Umbilical cord (tissue), 2 donors: ENCODE data around the gene KMT2C. TPM values are rescaled to one million over a fixed set of nuclear protein-coding genes. Genes with fewer than 3 reads are reported as not detected.
A peak's percentile ranks its signal among the peaks of the same experiment; 100 is the strongest.

Source experiments
- DNase-seq: peaks from one replicate; pipeline ENCODE4 v3.0.0-alpha.2; 2015; ENCODE audit warnings: low spot score
- total RNA-seq: library from RNA; depleted of rRNA; stranded (reverse); fragments of >200 nt; gene quantifications from one replicate; pipeline ENCODE4 v1.2.3, GENCODE V29; 2014; ENCODE audit warnings: low replicate concordance; ENCODE audit not compliant: insufficient read depth

KMT2C gene
- total RNA-seq, 1 donor from 2014 or later: 66.7 TPM

GRCh38 chr7:152203095-152203494, 232.7 kb downstream of the KMT2C start:
- no peak for DNase-seq

GRCh38 chr7:152202056-152202455, 233.7 kb downstream of the KMT2C start:
- DNase-seq: no peak

- no peak for DNase-seq
Measured at GRCh38 chr7:152200395-152200794, 235.4 kb downstream of the KMT2C start.

GRCh38 chr7:152196391-152196790, 239.4 kb downstream of the KMT2C start:
- no peak for DNase-seq

- no peak for DNase-seq
Measured at GRCh38 chr7:152193880-152194279, 241.9 kb downstream of the KMT2C start.

GRCh38 chr7:152189061-152189460, 246.7 kb downstream of the KMT2C start:
- no peak for DNase-seq

GRCh38 chr7:152185558-152185957, 250.2 kb downstream of the KMT2C start:
- DNase-seq: no peak

- no peak for DNase-seq
Measured at GRCh38 chr7:152180587-152180986, 255.2 kb downstream of the KMT2C start.

GRCh38 chr7:152180048-152180447, 255.8 kb downstream of the KMT2C start:
- DNase-seq: no peak

- no peak for DNase-seq
Measured at GRCh38 chr7:152178405-152179058, 257.3 kb downstream of the KMT2C start.

GRCh38 chr7:152177681-152178404, 258.0 kb downstream of the KMT2C start:
- DNase-seq: no peak

- no peak for DNase-seq
Measured at GRCh38 chr7:152176797-152177196, 259.0 kb downstream of the KMT2C start.

- DNase-seq: peak; percentile 9
Measured at GRCh38 chr7:152173372-152174070, 262.3 kb downstream of the KMT2C start.

GRCh38 chr7:152162287-152162686, 273.5 kb downstream of the KMT2C start:
- DNase-seq: no peak

GRCh38 chr7:152161171-152161570, 274.6 kb downstream of the KMT2C start:
- DNase-seq: no peak

GRCh38 chr7:152158801-152159587, 276.8 kb downstream of the KMT2C start:
- no peak for DNase-seq

GRCh38 chr7:152152267-152152666, 283.5 kb downstream of the KMT2C start:
- DNase-seq: no peak

- DNase-seq: no peak
Measured at GRCh38 chr7:152149363-152149762, 286.4 kb downstream of the KMT2C start.

- DNase-seq: no peak
Measured at GRCh38 chr7:152148706-152149105, 287.1 kb downstream of the KMT2C start.

- DNase-seq: peak; percentile 41
Measured at GRCh38 chr7:152145853-152146466, 289.8 kb downstream of the KMT2C start.

- no peak for DNase-seq
Measured at GRCh38 chr7:152144557-152145245, 291.1 kb downstream of the KMT2C start.
